ENCODE results near the gene MCFD2.

DNA sequence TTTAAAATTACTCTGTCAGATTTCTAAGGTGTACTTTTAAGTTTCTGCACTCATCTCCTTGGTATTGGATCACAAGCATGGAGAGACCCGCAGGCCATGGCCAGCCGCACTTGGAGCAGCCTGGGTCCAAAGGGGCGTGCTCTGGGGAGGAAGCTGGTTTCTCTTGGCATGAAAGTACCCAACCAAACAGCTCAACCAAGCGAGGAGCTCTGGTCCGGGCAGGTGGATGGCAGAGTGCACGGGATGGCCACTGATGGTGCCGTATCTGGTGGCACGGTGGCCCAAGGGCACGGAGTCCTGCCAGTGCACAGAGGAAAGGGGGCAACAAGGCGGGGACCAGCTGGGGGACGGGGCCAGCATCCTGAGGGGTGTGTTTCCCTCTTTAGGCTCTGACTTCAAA is 32.2 kb upstream of the MCFD2 start:
- TF ChIP-seq, protein P1, sequence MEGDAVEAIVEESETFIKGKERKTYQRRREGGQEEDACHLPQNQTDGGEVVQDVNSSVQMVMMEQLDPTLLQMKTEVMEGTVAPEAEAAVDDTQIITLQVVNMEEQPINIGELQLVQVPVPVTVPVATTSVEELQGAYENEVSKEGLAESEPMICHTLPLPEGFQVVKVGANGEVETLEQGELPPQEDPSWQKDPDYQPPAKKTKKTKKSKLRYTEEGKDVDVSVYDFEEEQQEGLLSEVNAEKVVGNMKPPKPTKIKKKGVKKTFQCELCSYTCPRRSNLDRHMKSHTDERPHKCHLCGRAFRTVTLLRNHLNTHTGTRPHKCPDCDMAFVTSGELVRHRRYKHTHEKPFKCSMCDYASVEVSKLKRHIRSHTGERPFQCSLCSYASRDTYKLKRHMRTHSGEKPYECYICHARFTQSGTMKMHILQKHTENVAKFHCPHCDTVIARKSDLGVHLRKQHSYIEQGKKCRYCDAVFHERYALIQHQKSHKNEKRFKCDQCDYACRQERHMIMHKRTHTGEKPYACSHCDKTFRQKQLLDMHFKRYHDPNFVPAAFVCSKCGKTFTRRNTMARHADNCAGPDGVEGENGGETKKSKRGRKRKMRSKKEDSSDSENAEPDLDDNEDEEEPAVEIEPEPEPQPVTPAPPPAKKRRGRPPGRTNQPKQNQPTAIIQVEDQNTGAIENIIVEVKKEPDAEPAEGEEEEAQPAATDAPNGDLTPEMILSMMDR (IDR thresholded peaks at IDR 0.05), result no peak
- no peak for TF ChIP-seq POLR2A (IDR thresholded peaks at IDR 0.05)

All from testis (tissue), 2 donors.